PC-9 (cell line): ENCODE measurements around the gene PARP4. TPM values are rescaled to one million over a fixed set of nuclear protein-coding genes. Genes with fewer than 3 reads are reported as not detected.
"Not testable (repeated sequence)": the region's sequence is repeated elsewhere in the genome, so short reads cannot be mapped to it uniquely, and the experiment has no call there.

Source experiments
- BruUV-seq: library from RNA; stranded (reverse); fragments of 400-500 nt; replicated peaks from 2 replicates; lab custom pipeline; 2021; lab: Mats Ljungman, UMichigan
- CTCF ChIA-PET: fragments of 300-600 bp; sonication (Branson Sonifier 250); formaldehyde crosslinking; loops from one replicate; lab custom pipeline; 2022; ENCODE audit warnings: antibody characterized with exemption; lab: Charles Lee
- POLR2A ChIA-PET: fragments of 300-600 bp; sonication (Branson Sonifier 250); formaldehyde crosslinking; loops from one replicate; lab custom pipeline; 2022; ENCODE audit warnings: antibody characterized with exemption; ENCODE audit not compliant: unreplicated experiment; lab: Charles Lee
- DNase-seq, 2 experiments: peaks; one replicate each; pipeline versions ENCODE4 v3.0.0 to v3.0.0-alpha.2; 2015 to 2022; ENCODE audit warnings: mixed read lengths in 1 of 2
- H2AFZ ChIP-seq: fragments of 200-600 bp; sonication (generic); 2 replicates; pipeline ENCODE4 v1.8.1; 2017; ENCODE audit warnings: antibody characterized with exemption
- H3F3A ChIP-seq: fragments of 200-600 bp; sonication (generic); 2 replicates; pipeline ENCODE4 v1.8.1; 2017; ENCODE audit warnings: antibody characterized with exemption, mild to moderate bottlenecking, low read depth; ENCODE audit not compliant: insufficient read depth
- H3K27ac ChIP-seq: fragments of 200-600 bp; sonication (generic); 2 replicates; pipeline ENCODE4 v1.6.1; 2016; ENCODE audit warnings: mixed run types
- H3K27me3 ChIP-seq: fragments of 200-600 bp; sonication (generic); 2 replicates; pipeline ENCODE4 v1.6.1; 2016; ENCODE audit warnings: low read depth, mixed run types; ENCODE audit not compliant: insufficient read depth
- H3K36me3 ChIP-seq: fragments of 200-600 bp; sonication (generic); 2 replicates; pipeline ENCODE4 v1.6.1; 2016; ENCODE audit warnings: low read depth, mixed run types
- H3K4me1 ChIP-seq: fragments of 200-600 bp; sonication (generic); replicated peaks from 2 replicates; pipeline ENCODE4 v1.6.1; 2016; ENCODE audit warnings: mixed run types; ENCODE audit not compliant: insufficient read depth
- H3K4me2 ChIP-seq: fragments of 200-600 bp; sonication (generic); 2 replicates; pipeline ENCODE4 v1.6.1; 2017; ENCODE audit warnings: mixed run types
- H3K4me3 ChIP-seq: fragments of 200-600 bp; sonication (generic); 2 replicates; pipeline ENCODE4 v1.6.1; 2016; ENCODE audit warnings: mixed run types
- H3K79me2 ChIP-seq: fragments of 200-600 bp; sonication (generic); 2 replicates; pipeline ENCODE4 v1.6.1; 2017; ENCODE audit warnings: low read depth, mixed run types
- H3K9me2 ChIP-seq: fragments of 200-600 bp; sonication (generic); 2 replicates; pipeline ENCODE4 v1.8.1; 2017; ENCODE audit warnings: mild to moderate bottlenecking; ENCODE audit not compliant: insufficient read depth
- H3K9me3 ChIP-seq: fragments of 200-600 bp; sonication (generic); 2 replicates; pipeline ENCODE4 v1.8.1; 2016; ENCODE audit warnings: low read depth; ENCODE audit not compliant: insufficient read depth
- H4K20me1 ChIP-seq: fragments of 200-600 bp; sonication (generic); 2 replicates; pipeline ENCODE4 v1.8.1; 2017; ENCODE audit not compliant: insufficient read depth
- EZH2 ChIP-seq: fragments of 200-600 bp; sonication (generic); IDR thresholded peaks from 2 replicates; pipeline ENCODE4 v1.8.0; 2017; ENCODE audit warnings: antibody characterized with exemption, low read depth
- intact Hi-C: fragments of 100-400 bp; cut with micrococcal nuclease; formaldehyde crosslinking; loops from one replicate; pipeline ENCODE4 v1.10.0; 2022; ENCODE audit not compliant: unreplicated experiment
- total RNA-seq: library from RNA; stranded (reverse); gene quantifications from 2 replicates; pipeline ENCODE4 v1.2.3, GENCODE V29; 2021
- TF ChIP-seq, protein P1 (sequence below): fragments of 200-600 bp; sonication (generic); conservative IDR thresholded peaks from 2 replicates; pipeline ENCODE4 v1.6.1; 2017; ENCODE audit warnings: mixed run types, antibody characterized with exemption, mild to moderate bottlenecking, moderate library complexity

The PARP4 gene
- total RNA-seq, 1 experiment from 2014 or later: 80.6 TPM

DNA sequence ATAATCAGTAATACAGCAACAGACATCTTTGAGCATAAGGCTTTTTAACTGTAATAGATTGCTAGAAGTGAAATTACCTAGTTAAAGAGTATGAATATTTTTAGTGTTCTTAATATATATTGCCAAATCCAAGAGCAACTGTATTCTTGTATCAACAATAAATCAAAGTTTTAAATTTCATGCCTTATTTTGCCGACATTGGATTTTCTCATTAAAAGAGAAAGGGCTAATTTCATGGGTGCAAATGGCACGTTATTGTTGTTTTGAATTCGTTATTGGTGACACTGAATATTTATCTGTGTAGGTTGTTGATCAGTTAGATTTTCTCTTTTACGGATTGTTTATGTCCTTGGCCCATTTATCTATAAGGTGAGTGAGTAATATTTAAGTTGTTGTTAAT, 106.1 kb downstream of the PARP4 start:
- Histone ChIP-seq H4K20me1 (no peaks in the 10 kb centered on the region), H3K9me2 (no peaks in the 10 kb centered on the region), H3K4me1 (no peaks in the 10 kb centered on the region), H3K27ac (no peak overlapping the region), H3K36me3 (no peaks in the 10 kb centered on the region), H3K79me2 (no peaks in the 10 kb centered on the region), H3K4me2 (no peak overlapping the region), H3F3A (no peaks in the 10 kb centered on the region), H3K27me3 (no peaks in the 10 kb centered on the region), H3K4me3 (no peak overlapping the region), H3K9me3 (no peaks in the 10 kb centered on the region), H2AFZ (no peak overlapping the region)
- BruUV-seq: no TSS peak
- ChIA-PET POLR2A (no interaction called here), CTCF (no interaction called here)
- no peak for TF ChIP-seq EZH2
- TF ChIP-seq, protein P1, sequence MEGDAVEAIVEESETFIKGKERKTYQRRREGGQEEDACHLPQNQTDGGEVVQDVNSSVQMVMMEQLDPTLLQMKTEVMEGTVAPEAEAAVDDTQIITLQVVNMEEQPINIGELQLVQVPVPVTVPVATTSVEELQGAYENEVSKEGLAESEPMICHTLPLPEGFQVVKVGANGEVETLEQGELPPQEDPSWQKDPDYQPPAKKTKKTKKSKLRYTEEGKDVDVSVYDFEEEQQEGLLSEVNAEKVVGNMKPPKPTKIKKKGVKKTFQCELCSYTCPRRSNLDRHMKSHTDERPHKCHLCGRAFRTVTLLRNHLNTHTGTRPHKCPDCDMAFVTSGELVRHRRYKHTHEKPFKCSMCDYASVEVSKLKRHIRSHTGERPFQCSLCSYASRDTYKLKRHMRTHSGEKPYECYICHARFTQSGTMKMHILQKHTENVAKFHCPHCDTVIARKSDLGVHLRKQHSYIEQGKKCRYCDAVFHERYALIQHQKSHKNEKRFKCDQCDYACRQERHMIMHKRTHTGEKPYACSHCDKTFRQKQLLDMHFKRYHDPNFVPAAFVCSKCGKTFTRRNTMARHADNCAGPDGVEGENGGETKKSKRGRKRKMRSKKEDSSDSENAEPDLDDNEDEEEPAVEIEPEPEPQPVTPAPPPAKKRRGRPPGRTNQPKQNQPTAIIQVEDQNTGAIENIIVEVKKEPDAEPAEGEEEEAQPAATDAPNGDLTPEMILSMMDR: no peak
- no peak for DNase-seq
- intact Hi-C loops: no loop called here

DNA sequence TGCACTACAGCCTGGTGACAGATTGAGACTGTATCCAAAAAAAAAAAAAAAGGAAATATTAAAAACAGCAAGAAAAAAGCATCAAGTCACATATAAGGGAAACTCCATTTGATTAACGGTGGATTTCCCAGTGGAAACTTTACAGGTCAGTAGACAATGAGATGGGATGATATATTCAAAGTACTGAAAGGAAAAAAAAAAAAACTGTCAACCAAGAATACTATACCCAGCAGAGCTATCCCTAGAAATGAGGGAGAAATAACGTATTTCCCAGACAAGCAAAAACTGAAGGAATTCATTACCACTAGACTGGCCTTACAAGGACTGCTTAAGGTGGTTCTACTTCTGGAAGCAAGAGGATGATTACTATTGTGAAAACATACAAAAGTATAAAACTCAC, 115.8 kb downstream of the PARP4 start:
- ChIA-PET POLR2A (no interaction called here), CTCF (no interaction called here)
- Histone ChIP-seq H3K9me2 (no peaks in the 10 kb centered on the region), H3K4me2 (no peak overlapping the region), H3F3A (no peaks in the 10 kb centered on the region), H4K20me1 (no peaks in the 10 kb centered on the region), H3K27me3 (no peaks in the 10 kb centered on the region), H3K79me2 (no peaks in the 10 kb centered on the region), H3K4me1 (no peaks in the 10 kb centered on the region), H3K27ac (no peak overlapping the region), H3K9me3 (no peaks in the 10 kb centered on the region; the same call in 1 of the 2 replicates), H2AFZ (no peak overlapping the region), H3K36me3 (no peaks in the 10 kb centered on the region), H3K4me3 (no peak overlapping the region)
- intact Hi-C loops: no loop called here
- TF ChIP-seq EZH2: no peak
- TF ChIP-seq, protein P1: no peak
- DNase-seq: no peak
- no TSS peak for BruUV-seq

DNA sequence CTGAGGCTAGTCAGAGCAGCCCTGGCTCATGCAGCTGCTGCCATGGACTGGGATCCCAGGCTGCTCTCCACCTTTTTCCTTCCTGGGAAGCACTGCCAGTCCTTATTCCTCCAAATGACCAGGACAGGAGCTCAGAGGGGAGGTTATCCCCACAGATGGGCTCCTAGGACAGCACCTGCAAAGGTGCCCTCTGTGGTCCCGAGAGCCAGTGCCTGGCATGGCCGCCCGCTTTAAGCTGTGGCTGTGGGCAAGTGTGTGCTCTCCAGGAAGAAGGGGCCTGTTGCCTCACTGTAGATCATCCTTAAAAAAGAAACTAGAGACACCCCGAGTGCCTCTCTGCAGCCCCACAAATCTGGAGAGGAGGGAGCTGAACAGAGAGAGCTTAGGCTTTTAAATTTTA, 119.6 kb downstream of the PARP4 start:
- intact Hi-C loops: no loop called here
- H3K4me2 ChIP-seq: no peak overlapping the region
- ChIA-PET POLR2A (no interaction called here), CTCF (no interaction called here)
- no peak for DNase-seq
- H4K20me1 ChIP-seq: no peaks in the 10 kb centered on the region
- BruUV-seq: no TSS peak
- no peak overlapping the region for H3K4me3 ChIP-seq
- H3K27me3 ChIP-seq: no peaks in the 10 kb centered on the region
- no peak for TF ChIP-seq EZH2
- TF ChIP-seq, protein P1: no peak
- H2AFZ ChIP-seq: no peak overlapping the region
- H3K9me3 ChIP-seq: no peaks in the 10 kb centered on the region; the same call in 1 of the 2 replicates
- H3K9me2 ChIP-seq: no peaks in the 10 kb centered on the region
- H3K4me1 ChIP-seq: no peaks in the 10 kb centered on the region
- H3K27ac ChIP-seq: no peak overlapping the region
- H3K79me2 ChIP-seq: no peaks in the 10 kb centered on the region
- H3K36me3 ChIP-seq: no peaks in the 10 kb centered on the region
- H3F3A ChIP-seq: no peaks in the 10 kb centered on the region

DNA sequence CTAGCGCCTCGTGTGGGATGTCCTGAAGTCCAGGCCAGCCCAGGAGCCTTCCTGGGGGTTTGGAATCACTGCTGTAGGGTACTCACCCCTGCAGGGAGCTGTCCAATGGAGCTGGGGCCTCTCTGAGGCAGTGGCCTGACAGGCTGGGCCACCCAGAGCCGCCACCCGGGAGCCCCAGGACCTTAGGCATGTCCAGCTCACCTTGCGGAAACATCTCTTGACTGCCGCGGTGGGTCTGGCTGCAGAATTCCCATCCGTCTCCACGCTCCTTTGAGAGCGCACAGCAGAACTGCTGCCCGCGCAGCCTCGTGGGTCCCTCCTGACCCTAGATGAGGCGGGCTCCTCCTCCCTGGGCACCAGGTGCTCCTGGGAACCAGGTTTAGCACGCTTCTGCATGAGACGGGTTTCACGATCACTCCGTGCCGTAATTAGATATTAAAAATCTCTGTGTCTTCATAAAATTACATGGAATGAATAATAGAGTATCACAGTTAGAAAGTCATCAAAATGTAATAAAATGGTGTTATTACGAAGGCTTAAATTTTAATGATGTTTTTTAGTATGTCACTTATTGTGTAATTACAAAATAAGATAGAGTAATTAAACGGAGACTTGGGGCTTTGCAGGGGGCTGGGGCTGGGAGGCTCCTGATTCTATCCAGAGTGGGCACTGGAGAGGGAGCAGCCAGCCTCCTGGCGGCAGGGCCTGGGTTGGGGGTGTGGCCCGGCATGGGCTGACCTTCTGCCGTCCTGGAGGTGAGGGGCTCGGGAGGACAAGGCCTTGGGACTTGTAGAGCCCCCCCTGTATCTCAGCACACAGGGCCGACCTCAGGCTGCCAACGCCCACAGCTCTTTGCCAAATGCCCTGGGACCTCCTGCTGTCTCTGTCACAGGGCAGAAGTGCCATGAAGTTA, 120.6 kb downstream of the PARP4 start:
- H3K27me3 ChIP-seq, H3K79me2 ChIP-seq, H3K9me2 ChIP-seq, POLR2A ChIA-PET, H3F3A ChIP-seq, BruUV-seq, H3K4me3 ChIP-seq, H3K9me3 ChIP-seq, H4K20me1 ChIP-seq, DNase-seq, H3K4me2 ChIP-seq, H3K4me1 ChIP-seq, H3K36me3 ChIP-seq, intact Hi-C loops, CTCF ChIA-PET, H2AFZ ChIP-seq, H3K27ac ChIP-seq: not testable (repeated sequence)

DNA sequence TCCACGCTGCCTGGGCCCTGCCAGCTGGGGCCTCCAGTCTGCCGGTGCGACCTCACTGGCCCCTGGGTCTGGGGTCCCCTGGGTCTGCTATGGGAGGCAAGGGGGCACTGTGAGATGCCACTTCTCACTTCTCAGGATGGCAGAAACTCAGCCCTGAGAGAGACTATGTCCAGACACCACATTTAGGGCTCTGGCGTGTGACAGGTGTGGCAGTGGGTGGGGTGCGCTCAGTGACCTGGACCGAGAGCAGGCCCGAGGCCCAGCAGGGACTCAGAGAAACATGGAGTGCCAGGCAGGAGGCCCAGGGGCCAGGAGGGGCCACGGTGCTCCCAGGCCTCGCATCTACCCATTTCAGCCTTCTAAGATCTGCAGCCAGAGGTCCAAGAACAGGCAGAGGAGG, 121.8 kb downstream of the PARP4 start:
- H3F3A ChIP-seq, H3K36me3 ChIP-seq, H4K20me1 ChIP-seq, POLR2A ChIA-PET, H3K27me3 ChIP-seq, H3K79me2 ChIP-seq, H3K4me3 ChIP-seq, H3K4me1 ChIP-seq, H3K27ac ChIP-seq, H3K9me3 ChIP-seq, intact Hi-C loops, H2AFZ ChIP-seq, H3K4me2 ChIP-seq, H3K9me2 ChIP-seq, CTCF ChIA-PET, DNase-seq, BruUV-seq: not testable (repeated sequence)
